ENCODE measurements around the gene RGS18. TPM values are rescaled to one million over a fixed set of nuclear protein-coding genes. Genes with fewer than 3 reads are reported as not detected.
"Not testable (repeated sequence)": the region's sequence is repeated elsewhere in the genome, so short reads cannot be mapped to it uniquely, and the experiment has no call there.

Gene RGS18, protein sequence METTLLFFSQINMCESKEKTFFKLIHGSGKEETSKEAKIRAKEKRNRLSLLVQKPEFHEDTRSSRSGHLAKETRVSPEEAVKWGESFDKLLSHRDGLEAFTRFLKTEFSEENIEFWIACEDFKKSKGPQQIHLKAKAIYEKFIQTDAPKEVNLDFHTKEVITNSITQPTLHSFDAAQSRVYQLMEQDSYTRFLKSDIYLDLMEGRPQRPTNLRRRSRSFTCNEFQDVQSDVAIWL
- under 1 TPM; 0.55 to 0.94 TPM for total RNA-seq

DNA sequence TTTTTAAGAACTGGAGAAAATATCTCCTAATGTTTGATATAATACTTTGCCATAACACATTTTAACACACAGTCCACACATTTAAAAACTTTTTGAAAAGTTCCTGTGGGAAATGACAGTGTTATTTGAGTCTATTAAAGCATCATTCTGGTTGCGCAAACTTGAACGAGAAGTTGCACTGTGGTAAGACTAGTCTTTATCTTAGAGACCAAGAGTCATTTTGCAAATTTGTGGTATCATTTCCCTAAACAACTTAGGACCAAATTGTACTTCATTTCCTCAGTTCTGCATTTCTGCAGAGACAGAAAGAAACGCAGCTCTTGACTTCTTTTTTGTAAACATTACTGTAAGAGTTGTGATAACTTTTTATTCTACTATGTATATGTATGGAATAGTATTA is at the start of gene RGS18:
TSS of gene RGS18 (plus strand) at position 282 of the 400 bp plus-strand sequence. CDS start 176 bp downstream, outside the sequence.
- POLR2A ChIA-PET = no interaction called here
- CTCF ChIA-PET = no interaction called here

DNA sequence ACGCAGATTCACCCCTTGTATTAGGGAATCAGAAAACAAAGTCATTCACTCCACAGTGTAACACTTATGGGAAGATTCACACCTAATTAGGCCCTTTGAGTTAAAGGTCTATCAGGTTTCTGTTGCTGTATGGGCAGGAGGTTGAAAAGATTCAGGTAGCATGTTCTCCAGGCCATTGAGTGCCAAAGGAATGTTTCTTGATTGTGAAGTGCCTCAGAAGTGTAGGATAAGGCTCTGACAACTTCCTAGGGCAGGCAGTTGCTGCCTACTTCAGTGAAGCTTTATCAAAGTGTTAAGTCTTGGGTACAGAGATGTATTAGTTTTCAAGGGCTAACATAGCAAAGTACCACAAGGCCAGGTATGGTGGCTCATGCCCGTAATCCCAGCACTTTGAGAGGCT is 48.7 kb upstream of the RGS18 start:
- POLR2A ChIA-PET = no interaction called here
- CTCF ChIA-PET = no interaction called here

DNA sequence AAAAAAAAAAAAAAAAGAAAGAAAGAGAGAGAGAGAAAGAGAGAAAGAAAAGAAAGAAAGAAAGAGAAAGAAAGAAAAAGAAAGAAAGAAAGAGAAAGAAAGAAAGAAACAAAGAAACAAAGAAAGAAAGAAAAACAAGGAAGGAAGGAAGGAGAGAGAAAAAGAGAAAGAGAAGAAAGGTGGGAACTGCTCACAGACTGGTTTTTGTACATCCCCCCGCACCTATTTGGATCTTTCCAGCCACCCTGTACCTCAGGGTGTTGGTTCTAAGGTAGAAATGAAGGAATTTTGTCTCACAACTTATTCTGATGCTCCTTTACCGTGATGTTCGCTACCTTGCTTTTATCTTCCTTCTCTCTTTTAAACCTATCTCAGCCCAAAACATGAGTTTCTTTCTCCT is 43.3 kb upstream of the RGS18 start:
- ChIA-PET CTCF (no interaction called here), POLR2A (no interaction called here)

DNA sequence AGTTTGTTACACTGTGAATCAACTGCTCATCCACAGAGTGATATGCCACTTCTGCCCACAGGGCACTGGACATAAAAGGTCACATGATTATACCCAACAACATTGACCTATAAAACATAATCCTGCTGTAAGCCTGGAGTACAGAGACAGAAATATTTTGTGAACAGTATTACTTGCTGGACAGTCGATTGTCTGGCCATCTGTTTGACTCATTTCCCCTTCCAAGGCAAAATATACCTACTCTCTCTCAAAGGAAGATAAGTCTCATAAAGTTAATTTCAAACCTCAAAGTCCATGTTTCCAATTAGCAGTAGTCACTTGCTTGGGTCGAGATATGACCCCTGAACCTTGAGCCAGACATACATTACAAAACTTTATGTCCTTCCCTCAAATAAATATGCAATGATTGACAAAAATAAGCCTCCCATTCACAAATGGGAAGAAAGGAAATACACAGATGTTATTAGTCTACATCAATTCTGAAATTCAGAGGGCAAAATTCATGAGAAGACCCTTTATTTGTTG is 39.3 kb upstream of the RGS18 start:
- CTCF ChIA-PET = no interaction called here
- POLR2A ChIA-PET = no interaction called here

DNA sequence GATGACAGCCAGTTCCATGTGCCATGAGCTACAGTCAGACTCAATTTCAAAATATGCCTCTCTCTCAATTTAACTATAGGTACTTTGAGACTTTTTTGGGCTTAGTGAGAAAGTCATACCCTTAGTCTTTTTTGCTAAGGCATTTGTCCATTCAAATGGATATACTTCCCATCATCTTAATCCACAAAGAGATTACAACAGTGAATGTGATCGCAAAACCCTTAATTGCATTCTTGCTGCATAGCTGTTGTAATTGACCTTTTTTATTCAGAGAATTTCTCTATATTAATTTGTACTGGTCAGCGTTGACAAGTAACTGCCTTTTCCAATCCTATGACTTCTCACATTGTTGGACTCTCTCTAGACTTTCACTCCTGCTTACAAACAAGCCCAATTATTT is 38.6 kb upstream of the RGS18 start:
- CTCF ChIA-PET = no interaction called here
- POLR2A ChIA-PET = no interaction called here

DNA sequence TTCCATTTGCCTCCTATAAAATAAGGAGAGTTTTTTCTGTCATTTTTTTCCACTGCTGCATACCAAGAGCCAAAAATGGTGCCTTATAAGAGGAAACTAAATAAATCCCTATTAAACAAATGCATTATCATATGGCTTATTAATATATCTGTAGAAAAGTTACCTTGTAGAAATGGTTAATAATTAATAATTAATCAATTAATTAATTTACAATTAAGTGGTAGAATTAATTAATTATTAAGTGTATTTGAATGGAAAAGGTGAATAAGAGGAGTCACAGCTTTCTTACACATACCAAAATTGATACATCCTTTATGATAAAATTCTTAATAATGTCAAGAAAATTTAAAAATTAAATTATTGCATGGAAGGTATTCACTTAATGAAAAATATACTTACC is 35.6 kb upstream of the RGS18 start:
- CTCF ChIA-PET = no interaction called here

DNA sequence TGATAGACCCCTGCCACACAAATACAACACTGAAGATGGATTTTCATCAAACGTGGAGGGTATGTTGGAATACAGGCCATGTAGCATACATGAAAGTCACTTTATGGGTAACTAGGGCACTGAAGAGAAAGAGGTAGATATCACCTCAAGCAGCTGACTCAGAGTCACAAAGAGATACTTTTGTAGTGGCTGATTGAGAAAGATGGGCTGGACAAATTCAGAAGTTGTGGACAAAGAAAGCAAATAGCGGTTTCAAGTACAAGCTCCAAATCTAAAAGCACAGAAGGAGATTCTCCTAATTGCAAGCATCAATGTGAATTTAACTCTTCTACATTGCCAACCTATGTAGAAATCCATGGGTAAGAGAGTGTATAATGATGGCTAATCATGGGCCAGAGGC is 35.0 kb upstream of the RGS18 start:
- CTCF ChIA-PET = no interaction called here
- POLR2A ChIA-PET = no interaction called here

More for the DNA sequence above, 35.6 kb upstream of the RGS18 start:
- POLR2A ChIA-PET = no interaction called here

DNA sequence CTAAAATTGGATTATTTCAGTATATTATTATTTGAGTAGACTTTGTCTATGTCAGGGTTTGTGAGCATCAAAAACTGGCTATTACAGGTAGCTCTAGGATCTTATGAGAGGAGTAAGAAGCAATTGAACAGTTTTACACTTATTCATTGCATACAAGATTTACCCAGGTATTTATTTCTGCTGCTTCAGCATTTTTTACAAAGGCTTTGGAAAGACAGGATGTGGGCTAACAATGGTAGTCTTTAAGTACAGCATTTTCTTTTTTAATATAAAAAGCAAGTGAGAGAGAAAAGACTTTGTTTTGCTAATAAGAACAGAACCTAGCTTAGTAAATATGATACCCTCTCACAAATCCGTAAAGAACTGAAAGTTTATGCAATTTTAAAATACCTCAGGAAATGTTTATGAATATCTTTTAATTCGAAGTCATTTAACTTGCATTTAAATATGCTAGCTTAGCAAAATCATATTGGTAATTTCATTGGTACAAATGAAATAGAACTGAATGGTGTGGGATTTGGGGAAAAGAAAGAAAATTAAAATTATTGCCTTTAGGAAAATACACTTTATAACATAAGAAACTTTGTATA is 32.1 kb upstream of the RGS18 start:
- CTCF ChIA-PET = no interaction called here
- POLR2A ChIA-PET = no interaction called here

DNA sequence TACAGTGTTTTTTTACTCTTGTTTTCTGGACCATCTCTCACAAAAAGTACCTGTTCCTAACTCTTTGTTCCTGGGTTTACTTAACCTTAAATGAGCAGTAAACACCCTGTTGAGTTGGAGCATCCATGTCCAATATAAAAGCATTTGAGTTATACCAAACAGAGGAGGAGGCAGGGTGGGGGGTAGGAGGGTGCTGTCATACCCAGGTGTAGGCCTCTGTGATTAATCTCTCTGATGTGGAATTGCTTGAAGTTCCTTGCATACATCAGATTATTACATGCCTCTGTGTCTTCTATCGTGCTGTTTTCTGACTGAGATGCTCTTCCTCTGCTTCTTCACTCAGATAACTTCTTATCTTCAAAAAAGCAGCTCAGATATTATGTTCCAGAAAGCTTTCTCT is 28.1 kb upstream of the RGS18 start:
- POLR2A ChIA-PET = no interaction called here

DNA sequence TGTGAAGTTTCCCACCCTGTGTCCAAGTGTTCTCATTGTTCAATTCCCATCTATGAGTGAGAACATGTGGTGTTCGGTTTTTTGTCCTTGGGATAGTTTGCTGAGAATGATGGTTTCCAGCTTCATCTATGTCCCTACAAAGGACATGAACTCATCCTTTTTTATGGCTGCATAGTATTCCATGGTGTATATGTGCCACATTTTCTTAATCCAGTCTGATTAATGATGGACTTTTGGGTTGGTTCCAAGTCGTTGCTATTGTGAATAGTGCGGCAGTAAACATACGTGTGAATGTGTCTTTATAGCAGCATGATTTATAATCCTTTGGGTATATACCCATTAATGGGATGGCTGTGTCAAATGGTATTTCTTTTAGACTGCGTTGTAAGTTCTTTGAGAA is 27.4 kb upstream of the RGS18 start:
- CTCF ChIA-PET, POLR2A ChIA-PET: not testable (repeated sequence)

More for the DNA sequence above, 28.1 kb upstream of the RGS18 start:
- CTCF ChIA-PET = no interaction called here

DNA sequence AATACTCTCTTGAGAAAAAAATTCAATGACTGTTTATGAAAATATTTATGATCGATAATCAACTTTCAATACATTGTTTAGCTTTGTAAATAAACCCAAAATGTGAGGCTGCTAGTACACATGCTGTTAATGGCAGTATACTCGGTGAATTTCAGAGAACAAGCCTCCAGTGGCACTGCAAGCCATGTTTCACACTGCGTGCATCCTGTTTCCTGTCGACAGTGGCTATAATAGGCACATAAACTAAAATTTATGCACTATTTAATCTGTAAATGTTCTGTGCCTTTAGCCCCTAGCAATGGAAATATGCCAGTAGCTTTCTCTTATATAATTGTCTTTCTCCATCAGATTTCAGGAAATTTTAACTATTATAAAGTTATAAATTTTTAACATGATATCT is 26.3 kb upstream of the RGS18 start:
- CTCF ChIA-PET = no interaction called here
- POLR2A ChIA-PET = no interaction called here

DNA sequence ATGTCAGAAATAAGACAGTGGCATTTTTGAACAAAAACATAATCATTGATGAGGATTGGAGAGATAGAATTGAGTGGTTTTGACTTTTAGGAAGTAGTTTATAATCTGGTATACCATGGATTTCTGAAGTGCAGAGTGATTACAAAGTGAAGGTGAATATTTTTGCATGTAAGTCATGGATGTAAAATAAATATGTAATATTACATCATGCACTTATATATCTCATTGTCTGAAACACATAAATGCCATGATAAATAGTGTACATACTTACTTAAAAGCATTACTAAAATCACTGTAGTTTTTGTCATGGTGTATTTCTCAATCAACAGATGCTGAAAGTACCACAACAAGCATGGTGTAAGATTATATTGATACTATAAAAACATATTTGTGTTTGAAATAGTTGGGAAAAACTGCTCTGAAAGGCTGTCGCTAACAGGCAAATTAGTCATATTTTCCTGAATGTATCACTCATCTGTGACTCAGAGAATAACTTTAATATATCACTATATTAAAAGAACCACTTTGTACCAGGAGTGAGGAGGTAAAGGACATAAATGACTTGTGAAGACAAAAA is 24.8 kb upstream of the RGS18 start:
- POLR2A ChIA-PET = no interaction called here
- CTCF ChIA-PET = no interaction called here

DNA sequence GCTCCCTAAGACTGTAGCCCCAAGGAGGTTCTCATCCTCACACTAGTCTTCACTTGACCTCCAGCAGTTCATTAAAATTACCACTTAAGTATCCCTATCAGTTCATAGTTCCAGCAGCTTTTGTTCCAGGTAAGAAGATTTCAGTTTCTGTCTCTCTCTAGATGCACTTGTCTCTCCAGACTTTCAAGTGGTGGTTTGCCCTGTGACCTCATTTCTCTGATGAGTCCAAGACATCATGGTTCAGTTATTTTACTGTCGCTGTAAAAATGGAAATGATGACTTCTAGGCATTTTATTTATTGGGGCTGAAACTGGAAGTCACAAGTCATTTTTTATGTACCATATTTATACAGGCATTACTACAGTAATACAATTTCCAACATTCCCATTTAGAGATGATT is 17.9 kb upstream of the RGS18 start:
- ChIA-PET CTCF (no interaction called here), POLR2A (no interaction called here)

DNA sequence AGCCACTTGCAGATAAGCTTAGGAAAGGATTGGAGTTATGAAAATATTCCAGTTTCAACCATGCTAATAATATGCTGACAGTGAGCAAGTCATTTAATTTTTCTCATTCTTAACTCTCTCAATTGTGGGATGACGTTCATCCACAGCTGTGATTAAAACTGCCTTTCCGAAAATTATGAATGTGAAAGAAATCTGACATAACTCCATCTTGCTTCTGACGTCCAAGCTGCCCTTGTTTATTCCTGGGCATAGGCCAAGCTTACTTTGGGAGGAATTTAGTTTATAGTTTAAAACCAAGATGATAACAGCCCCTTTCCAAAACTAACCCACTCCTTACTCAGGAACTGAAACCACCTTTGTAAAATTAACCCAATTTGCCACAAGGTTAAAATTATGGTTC is 11.0 kb upstream of the RGS18 start:
- ChIA-PET POLR2A (no interaction called here), CTCF (no interaction called here)

DNA sequence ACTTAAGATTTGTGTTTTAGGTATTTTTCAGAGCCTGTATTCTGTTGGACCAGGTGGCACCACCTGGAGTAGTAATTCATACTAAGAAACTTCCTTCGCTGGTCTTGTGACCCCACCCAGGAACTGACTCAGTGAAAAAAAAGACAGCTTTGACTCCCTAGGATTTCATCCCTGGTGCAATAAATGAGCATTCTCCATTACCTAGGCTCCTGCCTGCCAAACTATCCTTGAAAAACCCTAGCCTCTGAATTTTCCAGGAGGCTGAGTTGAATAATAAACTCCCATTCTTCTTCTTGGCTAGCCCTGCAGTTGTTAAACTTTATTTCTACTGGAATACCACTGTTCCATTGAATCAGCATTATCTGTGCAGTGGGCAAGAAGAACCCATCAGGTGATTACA is 10.6 kb upstream of the RGS18 start:
- CTCF ChIA-PET = no interaction called here
- POLR2A ChIA-PET = no interaction called here

DNA sequence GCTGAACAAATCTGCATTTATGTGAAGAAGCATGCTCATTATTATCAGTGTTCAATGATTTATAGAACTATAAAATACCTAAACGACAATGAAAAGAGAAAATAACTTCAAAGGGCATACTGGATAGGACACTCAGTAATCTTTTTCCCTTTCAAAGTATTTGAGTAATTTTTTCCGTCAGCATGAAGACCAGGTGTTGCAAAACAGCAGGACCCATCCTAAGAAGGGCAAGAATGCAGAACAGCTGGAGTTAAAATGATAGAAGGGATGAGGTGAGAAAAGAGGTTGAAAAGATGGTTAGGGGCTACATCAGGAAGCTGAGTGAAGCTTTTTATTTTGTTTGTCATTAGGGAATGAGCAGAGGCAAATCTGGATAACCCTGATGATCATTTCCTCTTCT is 7.1 kb upstream of the RGS18 start:
- CTCF ChIA-PET = no interaction called here

DNA sequence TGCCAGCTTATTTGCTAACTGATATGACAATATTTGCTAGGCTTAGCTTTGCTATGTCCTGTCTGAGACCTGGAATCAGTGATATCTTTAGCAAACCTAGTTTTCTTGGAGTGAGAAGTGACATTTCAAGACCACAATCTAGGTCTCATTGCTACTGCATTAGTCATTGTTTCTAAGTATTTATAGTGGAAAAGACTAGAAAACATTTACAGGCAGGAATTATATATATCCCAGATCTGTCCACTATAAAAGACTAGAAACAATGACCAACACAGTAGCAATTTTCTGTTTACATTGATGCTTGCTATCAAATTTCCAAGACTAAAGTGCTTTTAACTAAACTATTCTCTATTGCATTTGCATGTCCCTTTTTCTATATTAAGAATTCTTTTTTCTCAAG is 5.0 kb upstream of the RGS18 start:
- CTCF ChIA-PET = no interaction called here

More for the DNA sequence above, 7.1 kb upstream of the RGS18 start:
- POLR2A ChIA-PET = interaction anchor here (0.6 kb wide), 1 partner anchor 1117 kb away, joined by 3 read pairs; no protein-coding TSS in a partner anchor

DNA sequence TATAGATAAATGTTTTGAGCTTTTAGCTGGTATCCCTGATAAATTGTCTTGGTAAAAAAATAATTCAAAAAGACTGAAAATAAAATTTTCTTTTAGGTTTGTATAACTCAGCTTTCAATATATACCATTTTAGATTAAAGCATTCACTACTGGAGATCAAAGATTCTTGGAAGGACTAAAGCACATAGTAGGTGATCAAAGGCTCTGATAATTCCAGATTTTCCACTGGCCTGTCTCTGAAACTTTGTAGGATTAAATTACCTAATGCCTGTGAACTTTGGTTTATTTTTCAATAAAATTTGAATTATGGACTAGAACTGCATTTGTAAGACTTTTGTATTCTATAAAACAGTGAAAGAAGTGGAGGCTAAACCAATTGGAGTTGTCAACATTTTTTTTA is 1.2 kb upstream of the RGS18 start:
- POLR2A ChIA-PET = no interaction called here
- CTCF ChIA-PET = no interaction called here

More for the DNA sequence above, 5.0 kb upstream of the RGS18 start:
- POLR2A ChIA-PET = no interaction called here

DNA sequence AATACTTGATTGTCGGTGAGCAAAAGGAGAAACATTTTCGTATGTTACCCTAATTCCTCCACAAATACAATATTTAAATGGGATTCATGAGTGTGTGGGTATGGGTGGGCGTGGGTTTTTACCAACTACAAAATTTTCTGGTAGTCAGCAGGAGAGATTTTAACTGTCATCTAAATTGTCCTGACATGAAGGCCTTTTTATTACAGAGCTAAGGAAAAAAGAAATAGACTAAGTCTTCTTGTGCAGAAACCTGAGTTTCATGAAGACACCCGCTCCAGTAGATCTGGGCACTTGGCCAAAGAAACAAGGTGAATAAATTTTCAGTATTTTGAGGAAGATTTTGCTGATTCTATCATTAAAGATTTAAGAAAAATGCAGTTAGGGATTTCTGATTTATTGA is 752 bp downstream of the RGS18 start:
- ChIA-PET POLR2A (no interaction called here), CTCF (no interaction called here)

DNA sequence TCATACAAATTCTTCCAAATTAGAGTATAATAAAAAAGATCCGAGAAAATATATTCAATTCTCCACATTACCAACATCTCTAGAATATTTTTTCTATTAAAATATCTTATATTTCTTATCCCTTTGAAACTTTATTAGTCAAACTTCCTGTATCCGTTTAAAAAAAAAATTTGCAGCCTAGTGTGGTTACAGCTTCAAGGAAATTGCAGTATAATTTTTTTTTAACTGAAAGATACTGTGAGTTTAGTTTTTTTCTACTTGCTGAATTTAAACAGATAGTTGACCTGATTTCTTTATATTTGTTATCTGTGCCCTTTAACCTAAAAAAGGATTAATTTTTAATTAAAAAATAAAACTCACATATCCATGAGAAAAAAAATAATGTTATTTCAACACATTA is 1.5 kb downstream of the RGS18 start:
- ChIA-PET POLR2A (no interaction called here), CTCF (no interaction called here)

DNA sequence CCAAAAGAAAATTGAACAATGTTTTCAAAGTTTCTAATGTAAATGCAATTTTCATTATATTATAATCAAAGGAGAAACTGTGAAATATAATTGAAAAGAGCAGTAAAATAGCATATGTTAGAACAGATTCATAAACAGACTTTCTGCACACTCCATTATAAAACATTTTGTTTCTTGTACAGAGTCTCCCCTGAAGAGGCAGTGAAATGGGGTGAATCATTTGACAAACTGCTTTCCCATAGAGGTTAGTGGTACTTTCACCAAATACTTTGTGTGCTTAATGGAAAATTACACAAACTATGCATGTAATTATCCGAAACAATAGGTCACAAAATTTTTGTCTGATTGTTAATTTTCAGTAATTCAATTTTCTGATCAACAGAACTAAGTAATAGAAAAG is 1.9 kb downstream of the RGS18 start:
- CTCF ChIA-PET = no interaction called here
- POLR2A ChIA-PET = no interaction called here

DNA sequence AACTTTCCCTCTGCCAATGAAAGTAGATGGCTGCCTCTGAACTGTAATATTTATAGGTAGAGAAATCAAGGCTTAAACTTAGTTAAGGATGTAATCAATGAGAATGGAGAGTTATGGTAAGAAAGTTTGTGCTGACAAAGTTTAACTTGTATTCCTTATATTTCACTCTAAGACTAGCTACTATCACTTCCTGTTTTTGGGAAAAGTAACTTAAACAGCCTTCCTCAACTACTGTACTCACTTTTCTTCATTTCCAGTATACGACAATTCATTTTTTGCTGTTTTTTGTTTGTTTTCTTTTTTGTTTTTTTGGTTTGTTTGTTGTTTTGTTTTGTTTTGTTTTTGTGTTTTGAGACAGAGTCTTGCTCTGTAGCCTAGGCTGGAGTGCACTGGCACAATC is 3.7 kb downstream of the RGS18 start:
- POLR2A ChIA-PET = no interaction called here
- CTCF ChIA-PET = no interaction called here

Data from activated CD8-positive, alpha-beta memory T cell treated with anti-CD3 and anti-CD28 coated beads for 36 hours (primary cell).